Middle frontal gyrus (tissue), 1 donor: ENCODE results near the gene XRN2.
"Not testable (repeated sequence)": the region's sequence is repeated elsewhere in the genome, so short reads cannot be mapped to it uniquely, and the experiment has no call there.

ENCODE experiments used
- DNase-seq: peaks from one replicate; pipeline ENCODE4 v3.0.0-alpha.2; 2015; ENCODE audit warnings: low spot score; ENCODE audit errors: extremely low spot score

XRN2 gene

DNA sequence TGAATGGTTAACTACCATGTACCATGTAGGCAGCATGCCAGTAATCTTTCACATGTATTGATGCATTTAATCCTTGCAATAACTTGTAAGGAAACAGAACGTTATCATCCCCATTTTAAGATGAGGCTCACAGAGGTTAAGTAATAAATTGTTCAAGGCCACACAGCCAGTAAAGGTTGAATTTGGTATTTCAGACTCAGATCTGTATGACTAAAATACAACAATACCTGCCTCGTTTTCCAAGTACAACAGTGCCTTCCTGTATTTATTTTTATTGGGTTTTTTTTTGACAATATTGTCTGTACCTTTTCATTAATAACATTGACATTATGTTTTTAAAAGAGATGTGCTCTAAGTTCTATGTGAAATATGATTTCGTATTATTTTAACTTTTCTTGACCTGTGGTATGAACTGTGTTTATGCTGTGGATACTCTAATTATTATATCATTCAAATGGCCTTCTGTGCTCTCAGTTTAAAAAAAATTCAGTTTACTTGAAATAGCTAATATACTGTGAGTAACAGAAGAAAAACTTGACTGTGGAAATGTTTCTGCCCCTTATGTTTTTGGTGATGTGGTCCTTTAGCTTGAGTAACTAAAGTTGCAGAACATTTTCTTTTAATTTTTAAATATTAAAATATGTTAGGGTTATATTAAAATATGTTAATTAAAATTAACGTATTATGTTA lies 39.7 kb downstream of the XRN2 start:
- DNase-seq: no peak

DNA sequence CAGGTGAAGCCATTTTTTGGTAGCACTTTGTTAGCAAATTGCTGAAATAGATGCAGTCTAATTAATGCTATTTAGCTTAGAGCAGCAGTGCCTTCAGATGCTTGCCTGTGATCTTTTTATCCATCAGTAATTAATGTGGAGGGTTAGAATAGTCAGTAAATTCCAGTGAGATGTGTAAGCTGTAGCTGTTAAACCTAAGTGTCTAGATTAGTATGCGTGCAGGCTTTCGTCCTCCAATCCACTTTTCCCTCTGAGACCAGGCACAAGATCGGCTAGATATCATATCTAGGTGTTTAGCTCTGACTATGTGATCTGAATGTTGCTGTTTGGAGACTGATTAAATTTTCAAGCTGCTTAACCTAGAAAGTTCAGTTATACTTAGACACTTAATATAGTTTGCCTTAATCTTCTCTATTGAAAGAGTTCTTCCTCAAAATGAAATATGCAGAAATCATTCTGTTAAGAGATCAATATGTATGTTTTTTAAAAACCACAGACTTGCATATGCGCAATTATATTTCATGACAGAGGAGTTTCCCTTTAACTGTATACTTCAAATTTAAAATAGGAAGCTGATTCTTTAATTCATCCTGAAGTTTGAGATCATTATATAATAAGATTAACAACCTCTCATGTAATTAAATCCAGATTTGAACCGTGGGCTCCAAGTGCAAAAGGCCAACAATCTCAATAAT lies 41.2 kb downstream of the XRN2 start:
- DNase-seq: no peak

DNA sequence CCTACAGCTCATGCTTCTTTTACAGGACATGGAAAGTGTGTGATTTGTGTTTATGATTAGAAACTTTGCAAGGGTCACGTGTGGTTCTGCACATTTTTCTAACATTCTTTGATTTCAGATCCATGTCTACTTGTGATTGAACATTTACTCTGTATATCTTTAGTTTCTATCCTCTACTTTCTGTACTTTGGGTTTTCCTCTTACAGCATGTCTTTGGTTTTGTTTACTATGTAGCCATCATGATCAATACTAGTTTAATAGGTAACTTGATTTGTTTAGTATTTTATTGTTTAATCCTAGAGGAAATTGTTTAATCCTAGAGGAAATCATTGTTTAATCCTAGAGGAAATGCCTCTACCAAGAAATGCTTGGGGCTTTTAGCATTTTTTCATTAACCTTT lies 41.8 kb downstream of the XRN2 start:
- DNase-seq: no peak

DNA sequence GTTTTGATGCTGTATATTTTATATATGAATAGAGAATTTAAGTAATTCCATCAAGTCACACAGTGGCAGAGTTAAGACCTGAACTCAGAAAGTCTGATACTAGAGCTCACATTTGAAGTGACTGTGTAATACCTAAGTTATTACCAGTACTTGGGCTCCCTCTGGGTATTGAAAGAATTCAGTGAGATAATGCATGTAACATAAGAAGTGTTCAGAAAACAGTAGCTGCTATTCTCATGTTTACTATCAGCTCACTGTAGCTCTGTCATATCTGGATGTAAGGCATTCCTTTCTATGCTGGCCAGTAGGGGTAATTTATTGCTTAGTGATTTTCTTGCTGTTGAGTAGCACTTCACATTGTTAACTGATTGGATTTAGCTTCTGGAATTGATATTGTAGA lies 49.6 kb downstream of the XRN2 start:
- DNase-seq: no peak

DNA sequence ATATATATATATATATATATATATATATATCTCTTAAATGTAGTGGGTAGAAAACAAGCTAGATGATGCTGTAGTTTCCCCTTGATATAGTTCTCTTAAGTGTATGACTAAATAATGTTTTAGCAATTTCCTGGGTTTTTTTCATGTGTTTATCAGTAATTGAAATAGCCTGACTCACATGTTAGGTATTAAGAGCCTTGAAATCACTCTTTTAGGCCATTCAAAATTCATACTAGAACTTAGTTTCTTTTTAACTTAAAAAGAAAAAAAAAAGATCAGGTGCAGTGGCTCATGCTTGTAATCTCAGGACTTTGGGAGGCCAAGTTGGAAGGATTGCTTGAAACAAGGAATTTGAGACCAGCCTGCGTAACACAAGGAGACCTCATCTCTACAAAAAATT lies 50.1 kb downstream of the XRN2 start:
- no peak for DNase-seq

DNA sequence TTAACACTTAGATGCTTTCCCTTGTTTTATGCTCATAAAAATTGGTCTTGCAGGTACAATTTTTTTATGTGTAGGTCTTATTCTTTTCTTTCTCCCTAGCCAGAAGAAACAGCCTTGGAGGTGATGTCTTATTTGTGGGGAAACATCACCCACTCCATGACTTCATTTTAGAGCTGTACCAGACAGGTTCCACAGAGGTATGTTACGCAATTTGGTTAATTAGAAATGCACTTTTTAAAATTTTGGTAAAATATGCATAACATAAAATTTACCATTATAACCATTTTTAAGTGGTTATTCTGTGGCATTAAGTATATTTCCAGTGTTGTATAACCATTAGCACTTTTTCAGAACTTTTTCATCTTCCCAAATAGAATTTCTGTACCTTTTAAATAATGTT lies 52.9 kb downstream of the XRN2 start:
- DNase-seq: no peak

DNA sequence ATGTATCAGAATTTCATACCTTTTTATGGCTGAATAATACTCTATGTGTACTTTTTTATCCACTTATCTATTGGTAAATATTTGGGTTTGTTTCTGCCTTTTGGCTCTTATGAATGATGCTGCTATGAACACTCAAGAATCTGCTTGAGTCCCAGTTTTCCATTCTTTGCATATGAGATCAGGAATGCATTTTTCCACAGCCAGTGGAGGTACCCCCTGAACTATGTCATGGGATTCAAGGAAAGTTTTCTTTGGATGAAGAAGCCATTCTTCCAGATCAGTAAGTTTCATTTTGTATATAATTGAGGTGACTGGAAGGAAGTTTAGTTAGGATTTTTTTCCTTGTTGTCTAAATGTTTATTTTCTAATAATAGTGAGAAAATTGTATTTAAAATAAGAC lies 53.3 kb downstream of the XRN2 start:
- no peak for DNase-seq

DNA sequence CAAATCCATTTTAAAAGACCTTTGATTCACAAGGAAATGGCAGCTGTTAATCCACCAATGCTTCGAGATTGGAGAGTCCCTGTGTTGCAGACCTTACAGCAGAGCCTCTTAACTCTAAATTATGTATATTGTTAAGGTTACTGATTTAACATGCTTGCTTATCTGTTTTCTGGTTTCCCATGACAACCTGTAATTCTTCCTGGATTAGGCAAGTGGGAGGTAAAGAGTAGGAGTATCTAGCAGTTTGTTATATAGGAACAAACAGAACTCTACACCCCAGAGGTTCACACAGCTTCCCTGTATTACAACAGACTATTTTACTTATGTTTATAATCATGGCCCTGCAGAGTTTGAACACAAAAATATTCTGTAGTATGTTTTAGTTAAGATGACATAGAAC lies 54.7 kb downstream of the XRN2 start:
- no peak for DNase-seq

DNA sequence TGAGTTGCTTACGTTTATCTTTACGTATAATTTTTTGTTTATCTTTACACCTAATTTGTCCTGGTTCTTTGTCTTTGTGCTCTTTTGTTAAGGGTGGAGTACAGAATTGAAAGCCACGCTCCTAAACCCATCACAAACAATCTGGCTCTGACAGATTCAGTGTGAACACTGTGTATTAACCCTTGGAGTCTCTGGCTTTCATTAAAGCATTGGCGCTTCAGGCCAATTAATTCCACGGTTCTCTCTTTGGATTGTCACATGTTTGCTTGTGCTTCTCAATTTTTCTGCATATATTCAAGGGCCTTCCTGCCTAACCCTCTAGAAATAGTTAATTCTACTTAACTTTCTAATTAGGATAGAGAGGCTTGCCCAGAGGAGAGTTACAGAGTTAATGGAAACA lies 55.6 kb downstream of the XRN2 start:
- no peak for DNase-seq

DNA sequence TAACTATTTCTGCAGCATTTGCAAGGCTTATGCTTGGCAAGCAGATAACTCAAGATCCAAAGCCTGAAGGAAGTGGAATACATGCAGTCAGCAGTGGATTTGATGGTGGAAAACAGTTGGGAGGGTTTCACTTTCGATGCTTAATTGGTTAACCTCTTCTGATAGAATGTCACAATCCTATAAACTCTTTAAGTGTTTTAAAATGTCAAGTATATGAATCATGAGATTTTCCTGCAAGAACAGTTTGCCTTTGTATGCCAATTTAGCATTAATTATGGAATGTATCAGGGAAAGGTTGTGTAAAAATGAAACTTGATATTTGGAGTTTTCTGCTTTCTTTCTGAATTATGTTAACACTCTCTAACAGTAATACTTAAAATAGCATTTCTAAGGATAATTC lies 57.6 kb downstream of the XRN2 start:
- DNase-seq: no peak

DNA sequence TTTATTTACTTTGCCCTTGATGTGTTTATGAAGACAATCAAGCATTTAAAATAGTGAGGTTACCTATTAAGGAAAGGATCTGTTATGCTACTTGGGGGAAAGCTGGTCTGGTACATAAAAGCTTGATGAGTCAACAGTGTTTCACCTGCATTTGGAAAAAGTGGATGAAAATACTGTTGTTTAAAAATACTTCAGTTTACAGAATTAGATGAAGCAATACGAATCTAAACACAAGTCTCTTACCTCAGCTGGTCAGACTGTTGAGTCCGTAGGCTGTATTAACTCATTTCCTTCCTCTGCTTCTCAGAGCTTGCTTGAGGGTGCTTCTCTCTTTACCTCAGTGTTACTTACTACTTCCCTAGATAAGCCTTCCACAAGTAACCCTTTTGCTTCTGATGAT lies 58.1 kb downstream of the XRN2 start:
- no peak for DNase-seq

DNA sequence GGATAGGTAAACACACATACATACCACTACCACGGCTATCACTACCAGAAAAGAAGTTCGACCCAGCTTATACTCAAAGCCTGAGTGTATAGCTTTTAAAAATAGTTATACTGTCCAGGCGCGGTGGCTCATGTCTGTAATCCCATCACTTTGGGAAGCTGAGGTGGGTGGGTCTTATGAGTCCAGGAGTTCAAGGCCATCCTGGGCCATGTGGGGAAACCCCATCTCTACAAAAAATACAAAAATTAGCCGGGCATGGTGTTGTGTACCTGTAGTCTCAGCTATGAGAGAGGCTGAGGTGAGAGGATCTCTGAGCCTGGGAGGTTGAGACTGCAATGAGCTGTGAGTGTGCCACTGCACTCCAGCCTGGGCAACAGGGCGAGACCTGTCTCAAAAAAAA lies 61.3 kb downstream of the XRN2 start:
- DNase-seq: no peak

DNA sequence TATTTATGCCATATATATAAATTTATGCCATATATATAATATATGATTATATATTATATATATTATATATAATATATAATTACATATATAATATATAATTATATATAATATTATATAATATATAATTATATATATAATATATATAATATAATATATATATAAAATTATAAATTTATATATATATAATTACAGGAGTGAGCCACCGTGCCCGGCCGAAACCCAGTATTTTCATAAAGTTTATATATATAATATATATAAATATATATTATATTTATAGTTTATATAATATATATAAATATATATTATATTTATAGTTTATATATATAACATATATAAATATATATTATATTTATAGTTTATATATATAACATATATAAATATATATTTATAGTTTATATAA lies 62.6 kb downstream of the XRN2 start:
- no peak for DNase-seq

DNA sequence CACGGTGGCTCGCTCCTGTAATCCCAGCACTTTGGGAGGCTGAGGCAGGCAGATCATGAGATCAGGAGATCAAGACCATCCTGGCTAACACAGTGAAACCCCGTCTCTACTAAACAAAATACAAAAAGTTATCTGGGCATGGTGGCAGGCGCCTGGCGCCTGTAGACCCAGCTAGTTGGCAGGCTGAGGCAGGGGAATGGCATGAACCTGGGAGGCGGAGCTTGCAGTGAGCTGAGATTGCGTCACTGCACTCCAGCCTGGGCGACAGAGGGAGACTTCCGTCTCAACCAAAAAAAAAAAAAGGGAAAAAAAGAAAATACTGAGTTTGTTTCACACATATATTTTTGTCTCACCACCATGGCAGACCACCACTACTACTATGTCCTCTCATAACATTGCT lies 63.1 kb downstream of the XRN2 start:
- DNase-seq: not testable (repeated sequence)

DNA sequence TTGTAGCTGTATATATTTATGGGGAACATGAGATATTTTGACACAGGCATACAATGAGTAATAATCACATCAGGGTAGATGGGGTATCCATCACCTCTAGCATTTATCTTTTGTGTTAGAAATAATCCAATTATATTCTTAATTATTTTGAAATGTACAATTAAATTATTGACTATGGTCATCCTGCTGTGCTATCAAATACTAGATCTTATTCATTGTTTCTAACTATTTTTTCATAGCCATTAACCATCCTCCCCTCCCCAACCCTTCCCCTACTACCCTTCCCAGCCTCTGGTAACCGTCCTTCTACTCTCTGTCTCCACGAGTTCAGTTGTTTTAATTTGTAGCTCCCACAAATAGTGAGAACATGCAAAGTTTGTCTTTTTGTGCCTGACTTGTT lies 65.7 kb downstream of the XRN2 start:
- DNase-seq: no peak

DNA sequence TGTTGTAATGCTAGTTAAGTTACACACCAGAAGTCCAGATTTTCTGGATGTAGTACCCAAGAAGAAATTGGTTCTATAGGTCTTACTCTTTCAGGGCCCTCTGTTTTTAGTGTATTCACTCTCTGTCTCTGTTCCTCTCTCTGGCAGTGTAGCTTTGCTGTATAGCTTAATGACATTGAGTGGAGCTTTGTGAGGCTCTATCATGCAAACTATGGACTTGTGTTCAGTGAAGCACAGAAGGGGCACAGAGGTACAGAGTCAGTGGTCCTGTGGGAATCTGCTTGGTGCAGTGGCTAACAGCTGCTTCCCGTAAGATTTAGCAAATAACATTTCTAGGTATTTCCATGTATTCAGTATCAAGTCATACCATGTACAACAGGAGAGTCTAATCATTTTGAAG lies 68.1 kb downstream of the XRN2 start:
- no peak for DNase-seq

DNA sequence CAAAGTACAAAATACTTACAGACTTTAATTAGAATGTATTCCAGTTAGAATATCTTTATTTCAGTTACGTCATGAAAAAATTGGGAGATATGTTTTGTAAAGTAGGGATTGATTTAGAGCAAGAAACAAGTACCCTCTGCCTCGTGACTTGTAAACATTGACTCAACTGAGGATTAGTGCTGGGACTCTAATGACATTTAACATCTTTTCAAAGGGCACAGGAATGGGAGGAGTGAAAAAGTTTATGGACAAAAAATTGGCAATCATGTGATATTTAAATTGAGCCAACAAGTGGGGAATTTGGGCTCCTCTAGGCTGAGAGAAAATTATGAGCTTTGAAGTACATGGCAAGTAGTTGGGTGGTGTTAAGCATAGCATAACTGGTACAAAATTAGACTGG lies 68.9 kb downstream of the XRN2 start:
- no peak for DNase-seq

DNA sequence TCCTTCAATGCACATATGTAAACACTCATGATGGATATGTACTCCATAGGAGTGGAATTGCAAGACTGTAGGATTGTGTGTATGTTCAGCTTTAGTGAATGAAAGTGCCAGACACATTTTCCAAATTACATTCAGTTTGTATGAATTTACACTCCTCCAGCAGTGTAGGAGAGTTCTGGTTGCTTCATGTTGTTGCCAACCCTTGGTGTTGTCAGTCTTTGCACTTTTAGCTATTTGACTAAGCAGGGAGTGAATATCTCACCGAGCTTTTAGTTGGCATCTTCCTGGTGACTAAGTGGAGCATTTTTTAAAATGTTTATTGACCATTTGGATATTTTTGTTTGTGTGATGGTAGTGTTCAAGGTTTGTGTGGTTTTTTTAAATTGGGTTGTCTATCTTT lies 70.3 kb downstream of the XRN2 start:
- DNase-seq: no peak

DNA sequence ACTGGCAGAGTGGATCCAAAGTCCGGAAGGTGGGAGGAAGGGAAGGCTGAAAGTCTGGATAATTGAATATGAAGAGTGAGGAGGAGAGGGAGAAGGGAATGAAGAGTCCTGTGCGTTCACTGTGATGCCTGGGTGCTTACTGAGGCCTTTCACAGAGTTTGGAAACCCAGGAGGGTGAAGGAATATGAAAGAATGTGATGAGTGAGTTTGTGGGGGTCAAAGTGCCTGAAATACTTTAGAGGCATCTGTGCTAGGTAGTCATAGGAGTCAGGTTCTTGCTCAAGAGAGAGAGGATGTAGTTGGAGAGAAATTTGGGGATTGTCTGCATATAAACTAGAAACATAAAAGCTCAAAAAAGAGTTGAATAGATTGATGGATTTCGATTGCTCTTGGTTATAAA lies 73.5 kb downstream of the XRN2 start:
- no peak for DNase-seq

DNA sequence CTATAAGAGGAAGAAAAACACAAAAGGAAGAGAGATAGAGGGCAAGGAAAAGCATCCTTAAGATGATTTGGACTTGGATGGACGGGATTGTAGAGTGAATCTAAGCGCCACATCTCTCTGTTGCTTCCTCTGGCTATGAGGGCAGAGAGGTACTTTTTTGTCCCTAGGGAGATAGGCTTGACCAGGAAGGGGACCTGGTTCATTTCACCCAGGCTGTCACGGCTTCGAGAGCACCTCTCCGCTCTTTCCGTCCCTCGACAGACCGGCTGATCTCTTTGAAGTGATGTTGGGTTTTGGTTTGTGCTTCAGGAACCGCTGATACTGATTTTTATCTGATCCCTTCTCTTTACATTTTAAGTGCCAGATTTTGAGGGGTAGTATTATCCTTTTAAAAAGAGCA lies 74.6 kb downstream of the XRN2 start:
- no peak for DNase-seq

DNA sequence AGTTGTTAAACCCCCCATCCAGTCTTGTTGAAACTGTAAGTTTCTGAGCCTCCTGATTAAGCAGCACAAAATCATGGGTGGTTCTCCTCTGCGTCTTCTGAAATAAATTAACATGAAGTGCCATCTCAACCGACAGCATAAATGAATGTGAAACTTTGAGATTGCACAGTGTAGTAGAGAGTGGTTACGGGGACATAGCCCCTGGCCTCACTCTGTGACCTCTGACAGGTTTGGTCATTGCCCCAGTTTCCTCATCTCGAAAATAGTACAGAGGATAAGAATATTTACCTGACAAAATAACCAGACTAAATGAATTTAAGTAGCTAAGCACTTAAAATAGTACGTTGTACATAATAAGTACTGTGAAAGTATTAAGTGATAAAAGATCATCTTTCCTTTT lies 75.1 kb downstream of the XRN2 start:
- DNase-seq: no peak

DNA sequence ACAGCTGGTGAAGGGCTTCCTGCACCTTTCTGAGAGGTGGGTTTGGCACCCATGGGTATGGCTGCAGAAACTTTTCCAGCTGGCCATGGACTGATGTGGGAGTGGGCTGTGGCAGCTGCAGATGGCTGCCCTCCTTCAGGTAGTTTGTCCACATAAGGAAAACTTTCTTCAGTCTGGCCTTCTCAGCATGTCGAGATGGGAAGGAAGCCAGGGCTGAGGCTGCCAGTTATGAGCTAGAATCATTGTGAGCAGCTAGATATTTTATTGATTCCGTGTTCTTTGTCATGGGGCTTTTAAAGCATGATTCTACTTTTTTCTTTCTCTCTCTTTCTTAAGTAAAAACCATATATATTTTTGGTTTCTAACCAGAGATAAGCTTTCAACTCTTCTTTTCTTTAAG lies 77.6 kb downstream of the XRN2 start:
- DNase-seq: no peak

DNA sequence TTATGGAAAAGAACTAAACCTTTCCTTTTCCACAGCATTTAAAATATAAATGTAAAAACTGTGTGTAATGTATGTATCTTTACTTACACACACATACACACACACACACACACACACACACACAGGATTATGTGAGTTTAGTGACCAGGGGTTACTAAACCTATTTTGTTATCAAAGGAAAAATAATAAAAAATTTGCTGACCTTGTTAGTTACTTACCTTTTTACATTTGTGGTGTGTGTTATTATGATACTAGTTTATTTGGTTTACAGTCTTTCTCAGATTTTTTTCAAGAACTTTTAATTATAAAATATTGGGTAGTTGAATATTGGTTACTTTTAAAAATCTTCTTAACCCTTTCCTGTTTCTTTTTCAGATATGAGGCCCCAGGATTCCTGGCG lies 78.5 kb downstream of the XRN2 start:
- DNase-seq: no peak
